Measurements from ENCODE around the gene NOSTRIN.

Gene NOSTRIN

GRCh38 chr2:168784993-168785392 lies 17.4 kb upstream of the NOSTRIN start:
- no peak overlapping the region for H2AK5ac ChIP-seq (ENCODE audit: low read length)
- no CpG with 5 or more reads among the region's 3 CpGs for WGBS (ENCODE audit: extremely low coverage, insufficient coverage, low lambda C conversion rate)
- no peak overlapping the region for H4K8ac ChIP-seq (ENCODE audit: low read depth, low read length)
- H3K4ac ChIP-seq (ENCODE audit: low read depth, low read length), result no peak overlapping the region
- no peak overlapping the region for H3K18ac ChIP-seq (ENCODE audit: low read length)
- H3K79me1 ChIP-seq (ENCODE audit: low read length), result no peaks in the 10 kb centered on the region
- no peak overlapping the region for H2BK5ac ChIP-seq (ENCODE audit: low read length)
- no peak overlapping the region for H3K23ac ChIP-seq (ENCODE audit: low read length)
- no peak overlapping the region for H2BK120ac ChIP-seq (ENCODE audit: low read depth, low read length)
- H2BK15ac ChIP-seq (replicated peaks; ENCODE audit: low read depth), result no peak overlapping the region
- no peak overlapping the region for H3K27ac ChIP-seq (ENCODE audit: low read depth, low read length)
- H3K36me3 ChIP-seq (ENCODE audit: control insufficient read depth, insufficient read depth, low read length), result no peaks in the 10 kb centered on the region
- H3K4me3 ChIP-seq (ENCODE audit: low read length), result no peak overlapping the region
- H3K27me3 ChIP-seq (ENCODE audit: insufficient read depth, low read length, poor library complexity), result no peaks in the 10 kb centered on the region
- DNase-seq, result no peak
- no peaks in the 10 kb centered on the region for H3K4me1 ChIP-seq (ENCODE audit: control insufficient read depth, low read depth, low read length)
- H3K4me2 ChIP-seq (ENCODE audit: low read length), result no peak overlapping the region
- H3K79me2 ChIP-seq (ENCODE audit: control insufficient read depth, insufficient read depth, low read length), result no peaks in the 10 kb centered on the region
- H3K9ac ChIP-seq (ENCODE audit: low read length), result no peak overlapping the region
- no peak overlapping the region for H3K56ac ChIP-seq (ENCODE audit: low read length)
- H4K5ac ChIP-seq (ENCODE audit: low read length), result no peak overlapping the region

GRCh38 chr2:168787098-168787781 lies 15.2 kb upstream of the NOSTRIN start:
- no CpG with 5 or more reads among the region's 3 CpGs for WGBS (ENCODE audit: extremely low coverage, insufficient coverage, low lambda C conversion rate)
- Histone ChIP-seq H3K27me3 (ENCODE audit: insufficient read depth, low read length, poor library complexity) (no peaks in the 10 kb centered on the region), H4K8ac (ENCODE audit: low read depth, low read length) (no peak overlapping the region), H3K4me3 (ENCODE audit: low read length) (no peak overlapping the region), H3K27ac (ENCODE audit: low read depth, low read length) (no peak overlapping the region), H3K36me3 (ENCODE audit: control insufficient read depth, insufficient read depth, low read length) (no peaks in the 10 kb centered on the region), H2BK15ac (replicated peaks; ENCODE audit: low read depth) (no peak overlapping the region), H3K56ac (ENCODE audit: low read length) (no peak overlapping the region), H2BK5ac (ENCODE audit: low read length) (no peak overlapping the region), H3K9ac (ENCODE audit: low read length) (no peak overlapping the region), H3K4ac (ENCODE audit: low read depth, low read length) (no peak overlapping the region), H3K4me2 (ENCODE audit: low read length) (no peak overlapping the region), H2AK5ac (ENCODE audit: low read length) (no peak overlapping the region), H3K18ac (ENCODE audit: low read length) (no peak overlapping the region), H3K23ac (ENCODE audit: low read length) (no peak overlapping the region), H3K79me1 (ENCODE audit: low read length) (no peaks in the 10 kb centered on the region), H3K4me1 (ENCODE audit: control insufficient read depth, low read depth, low read length) (no peaks in the 10 kb centered on the region), H3K79me2 (ENCODE audit: control insufficient read depth, insufficient read depth, low read length) (no peaks in the 10 kb centered on the region), H4K5ac (ENCODE audit: low read length) (no peak overlapping the region), H2BK120ac (ENCODE audit: low read depth, low read length) (no peak overlapping the region)
- peak; percentile 36 for DNase-seq

- H4K5ac ChIP-seq (ENCODE audit: low read length), result no peak overlapping the region
- no peak overlapping the region for H2BK15ac ChIP-seq (replicated peaks; ENCODE audit: low read depth)
- no peak overlapping the region for H3K18ac ChIP-seq (ENCODE audit: low read length)
- WGBS (ENCODE audit: extremely low coverage, insufficient coverage, low lambda C conversion rate), result no CpG with 5 or more reads among the region's 1 CpG
- no peak overlapping the region for H2BK120ac ChIP-seq (ENCODE audit: low read depth, low read length)
- no peaks in the 10 kb centered on the region for H3K4me1 ChIP-seq (ENCODE audit: control insufficient read depth, low read depth, low read length)
- H3K27me3 ChIP-seq (ENCODE audit: insufficient read depth, low read length, poor library complexity), result no peaks in the 10 kb centered on the region
- no peak overlapping the region for H3K4ac ChIP-seq (ENCODE audit: low read depth, low read length)
- H3K4me3 ChIP-seq (ENCODE audit: low read length), result no peak overlapping the region
- no peaks in the 10 kb centered on the region for H3K36me3 ChIP-seq (ENCODE audit: control insufficient read depth, insufficient read depth, low read length)
- H3K27ac ChIP-seq (ENCODE audit: low read depth, low read length), result no peak overlapping the region
- H3K56ac ChIP-seq (ENCODE audit: low read length), result no peak overlapping the region
- H3K23ac ChIP-seq (ENCODE audit: low read length), result no peak overlapping the region
- no peak overlapping the region for H2AK5ac ChIP-seq (ENCODE audit: low read length)
- no peaks in the 10 kb centered on the region for H3K79me1 ChIP-seq (ENCODE audit: low read length)
- H3K79me2 ChIP-seq (ENCODE audit: control insufficient read depth, insufficient read depth, low read length), result no peaks in the 10 kb centered on the region
- no peak overlapping the region for H3K4me2 ChIP-seq (ENCODE audit: low read length)
- no peak overlapping the region for H4K8ac ChIP-seq (ENCODE audit: low read depth, low read length)
- no peak overlapping the region for H3K9ac ChIP-seq (ENCODE audit: low read length)
- H2BK5ac ChIP-seq (ENCODE audit: low read length), result no peak overlapping the region
- DNase-seq, result no peak
These were observed 14.6 kb upstream of the NOSTRIN start for GRCh38 chr2:168787782-168788376.

GRCh38 chr2:168789776-168790175 lies 12.7 kb upstream of the NOSTRIN start:
- no peak for DNase-seq
- no peak overlapping the region for H2AK5ac ChIP-seq (ENCODE audit: low read length)
- H3K27ac ChIP-seq (ENCODE audit: low read depth, low read length), result no peak overlapping the region
- H3K79me1 ChIP-seq (ENCODE audit: low read length), result no peaks in the 10 kb centered on the region
- no CpG with 5 or more reads among the region's 7 CpGs for WGBS (ENCODE audit: extremely low coverage, insufficient coverage, low lambda C conversion rate)
- H3K27me3 ChIP-seq (ENCODE audit: insufficient read depth, low read length, poor library complexity), result no peaks in the 10 kb centered on the region
- no peak overlapping the region for H3K4me3 ChIP-seq (ENCODE audit: low read length)
- no peak overlapping the region for H3K23ac ChIP-seq (ENCODE audit: low read length)
- no peak overlapping the region for H2BK120ac ChIP-seq (ENCODE audit: low read depth, low read length)
- H3K79me2 ChIP-seq (ENCODE audit: control insufficient read depth, insufficient read depth, low read length), result no peaks in the 10 kb centered on the region
- no peak overlapping the region for H3K56ac ChIP-seq (ENCODE audit: low read length)
- H4K8ac ChIP-seq (ENCODE audit: low read depth, low read length), result no peak overlapping the region
- H3K9ac ChIP-seq (ENCODE audit: low read length), result no peak overlapping the region
- H3K36me3 ChIP-seq (ENCODE audit: control insufficient read depth, insufficient read depth, low read length), result no peaks in the 10 kb centered on the region
- no peak overlapping the region for H2BK15ac ChIP-seq (replicated peaks; ENCODE audit: low read depth)
- no peak overlapping the region for H3K4ac ChIP-seq (ENCODE audit: low read depth, low read length)
- no peak overlapping the region for H3K18ac ChIP-seq (ENCODE audit: low read length)
- no peak overlapping the region for H3K4me2 ChIP-seq (ENCODE audit: low read length)
- H3K4me1 ChIP-seq (ENCODE audit: control insufficient read depth, low read depth, low read length), result no peaks in the 10 kb centered on the region
- H2BK5ac ChIP-seq (ENCODE audit: low read length), result no peak overlapping the region
- no peak overlapping the region for H4K5ac ChIP-seq (ENCODE audit: low read length)

GRCh38 chr2:168790226-168790902 lies 12.1 kb upstream of the NOSTRIN start:
- no peak overlapping the region for H2BK5ac ChIP-seq (ENCODE audit: low read length)
- H2BK120ac ChIP-seq (ENCODE audit: low read depth, low read length), result no peak overlapping the region
- no peaks in the 10 kb centered on the region for H3K79me1 ChIP-seq (ENCODE audit: low read length)
- no peak overlapping the region for H3K18ac ChIP-seq (ENCODE audit: low read length)
- DNase-seq, result no peak
- H4K8ac ChIP-seq (ENCODE audit: low read depth, low read length), result no peak overlapping the region
- no peaks in the 10 kb centered on the region for H3K36me3 ChIP-seq (ENCODE audit: control insufficient read depth, insufficient read depth, low read length)
- no peak overlapping the region for H3K23ac ChIP-seq (ENCODE audit: low read length)
- WGBS (ENCODE audit: extremely low coverage, insufficient coverage, low lambda C conversion rate), result no CpG with 5 or more reads among the region's 5 CpGs
- H4K5ac ChIP-seq (ENCODE audit: low read length), result no peak overlapping the region
- no peak overlapping the region for H3K56ac ChIP-seq (ENCODE audit: low read length)
- no peaks in the 10 kb centered on the region for H3K27me3 ChIP-seq (ENCODE audit: insufficient read depth, low read length, poor library complexity)
- H3K4me2 ChIP-seq (ENCODE audit: low read length), result no peak overlapping the region
- no peak overlapping the region for H3K9ac ChIP-seq (ENCODE audit: low read length)
- H3K4me1 ChIP-seq (ENCODE audit: control insufficient read depth, low read depth, low read length), result no peaks in the 10 kb centered on the region
- H2AK5ac ChIP-seq (ENCODE audit: low read length), result no peak overlapping the region
- no peak overlapping the region for H3K27ac ChIP-seq (ENCODE audit: low read depth, low read length)
- H2BK15ac ChIP-seq (replicated peaks; ENCODE audit: low read depth), result no peak overlapping the region
- H3K79me2 ChIP-seq (ENCODE audit: control insufficient read depth, insufficient read depth, low read length), result no peaks in the 10 kb centered on the region
- H3K4ac ChIP-seq (ENCODE audit: low read depth, low read length), result no peak overlapping the region
- no peak overlapping the region for H3K4me3 ChIP-seq (ENCODE audit: low read length)
